ENCODE data around the gene PSMA6. TPM values are rescaled to one million over a fixed set of nuclear protein-coding genes. Genes with fewer than 3 reads are reported as not detected.
A peak's percentile ranks its signal among the peaks of the same experiment; 100 is the strongest.

Gene PSMA6
- total and polyA plus RNA-seq, 2 of the 13 experiments (the other 11 are each of a cell fraction or from before 2014, with no cell fraction given), result 525 to 1,109 TPM

GRCh38 chr14:35333797-35334743 is 41.9 kb downstream of the PSMA6 start (continued):
- TF ChIP-seq TBX2 (CRISPR knock-in tag; IDR thresholded peaks at IDR 0.05; ENCODE audit: borderline replicate concordance) (no peak), EEA1 (CRISPR knock-in tag; IDR thresholded peaks at IDR 0.05; ENCODE audit: borderline replicate concordance) (peak; percentile 79; the same call in 1 of the 2 replicates), PAF1 (CRISPR knock-in tag; IDR thresholded peaks at IDR 0.05) (no peak), ZSCAN29 (CRISPR knock-in tag; conservative IDR thresholded peaks at IDR 0.05) (peak; percentile 75; the same call in 1 of the 2 replicates), NFE2L2 (IDR thresholded peaks at IDR 0.05; ENCODE audit: low read length) (no peak), ZNF652 (CRISPR knock-in tag; IDR thresholded peaks at IDR 0.05; ENCODE audit: borderline replicate concordance, low read depth) (no peak), TEAD3 (CRISPR knock-in tag; optimal IDR thresholded peaks at IDR 0.05; ENCODE audit: borderline replicate concordance) (peak; percentile 54), ZBED4 (CRISPR knock-in tag; IDR thresholded peaks at IDR 0.05; ENCODE audit: borderline replicate concordance) (no peak; the same call in 1 of the 2 replicates), PHF5A (CRISPR knock-in tag; IDR thresholded peaks at IDR 0.05; ENCODE audit: low read depth, unreplicated experiment) (no peak), ATAD3A (CRISPR knock-in tag; IDR thresholded peaks at IDR 0.05) (0 out of 2 replicates have a peak, but pooled peaks have one; percentile 12), POLR2AphosphoS5 (IDR thresholded peaks at IDR 0.05; ENCODE audit: low read depth, low read length) (no peak), ZNF350 (CRISPR knock-in tag; IDR thresholded peaks at IDR 0.05; ENCODE audit: borderline replicate concordance, low read depth) (peak; percentile 68; the same call in 1 of the 2 replicates), MAFF (IDR thresholded peaks at IDR 0.05; ENCODE audit: low read depth, low read length) (no peak), ZNF556 (CRISPR knock-in tag; IDR thresholded peaks at IDR 0.05; ENCODE audit: borderline replicate concordance) (peak; percentile 77), KAT8 (CRISPR knock-in tag; IDR thresholded peaks at IDR 0.05) (no peak; the same call in 1 of the 2 replicates), MEF2D (CRISPR knock-in tag; IDR thresholded peaks at IDR 0.05) (no peak; the same call in 1 of the 2 replicates), UBTF (CRISPR knock-in tag; IDR thresholded peaks at IDR 0.05) (peak; percentile 60), KMT2B (CRISPR knock-in tag; IDR thresholded peaks at IDR 0.05) (peak; percentile 74; the same call in 1 of the 2 replicates), ZNF607 (CRISPR knock-in tag; IDR thresholded peaks at IDR 0.05; ENCODE audit: borderline replicate concordance) (no peak), REXO4 (CRISPR knock-in tag; IDR thresholded peaks at IDR 0.05; ENCODE audit: borderline replicate concordance) (no peak), ZNF704 (CRISPR knock-in tag; IDR thresholded peaks at IDR 0.05; ENCODE audit: borderline replicate concordance) (no peak; the same call in none of the 2 replicates), ZNF292 (CRISPR knock-in tag; IDR thresholded peaks at IDR 0.05; ENCODE audit: borderline replicate concordance, low read depth) (peak; percentile 60; the same call in 1 of the 2 replicates)
